ENCODE data around the gene FAM228A.

FAM228A gene

GRCh38 chr2:24225499-24226242, 50.8 kb downstream of the FAM228A start:
- H3K27me3 ChIP-seq (ENCODE audit: low read length): no peaks in the 10 kb centered on the region
- TF ChIP-seq EZH2phosphoT487 (conservative IDR thresholded peaks at IDR 0.05; ENCODE audit: low read length): no peak
- no peak for TF ChIP-seq CTCF (IDR thresholded peaks at IDR 0.05; ENCODE audit: insufficient read depth, low read length, poor library complexity, severe bottlenecking)
- H3K4me3 ChIP-seq (ENCODE audit: insufficient read depth, low read length, poor library complexity, severe bottlenecking): no peak overlapping the region
- H3K79me2 ChIP-seq (ENCODE audit: insufficient read depth, low read length): no peaks in the 10 kb centered on the region
- 0 out of 2 replicates have a peak, but pooled peaks cover 5% of the 10 kb centered on the region for H3F3A ChIP-seq (ENCODE audit: insufficient read depth)
- H3K27ac ChIP-seq (ENCODE audit: low read depth, low read length): no peak overlapping the region
- H2AFZ ChIP-seq (ENCODE audit: low read depth, low read length, severe bottlenecking): no peak overlapping the region
- no peak overlapping the region for H3K4me2 ChIP-seq (ENCODE audit: low read depth, low read length, poor library complexity, severe bottlenecking)
- H3K9me3 ChIP-seq (ENCODE audit: insufficient read depth, low read length): no peaks in the 10 kb centered on the region
- no peak overlapping the region for H3K9ac ChIP-seq (ENCODE audit: low read length)
- no peaks in the 10 kb centered on the region for H3K36me3 ChIP-seq (ENCODE audit: low read length)
- no peaks in the 10 kb centered on the region for H4K20me1 ChIP-seq (ENCODE audit: low read depth, low read length)
- H3K9me2 ChIP-seq (replicated peaks; ENCODE audit: insufficient read depth, low read length): no peaks in the 10 kb centered on the region

GRCh38 chr2:24228470-24228869, 53.6 kb downstream of the FAM228A start:
- Histone ChIP-seq H3K9me2 (replicated peaks; ENCODE audit: insufficient read depth, low read length) (no peaks in the 10 kb centered on the region), H3K36me3 (ENCODE audit: low read length) (no peaks in the 10 kb centered on the region), H4K20me1 (ENCODE audit: low read depth, low read length) (no peaks in the 10 kb centered on the region), H3K4me3 (ENCODE audit: insufficient read depth, low read length, poor library complexity, severe bottlenecking) (no peak overlapping the region), H3K27me3 (ENCODE audit: low read length) (no peaks in the 10 kb centered on the region), H3K4me2 (ENCODE audit: low read depth, low read length, poor library complexity, severe bottlenecking) (no peak overlapping the region), H3K9me3 (ENCODE audit: insufficient read depth, low read length) (no peaks in the 10 kb centered on the region), H2AFZ (ENCODE audit: low read depth, low read length, severe bottlenecking) (no peak overlapping the region), H3K9ac (ENCODE audit: low read length) (no peak overlapping the region), H3K79me2 (ENCODE audit: insufficient read depth, low read length) (no peaks in the 10 kb centered on the region), H3K27ac (ENCODE audit: low read depth, low read length) (no peak overlapping the region), H3F3A (ENCODE audit: insufficient read depth) (0 out of 2 replicates have a peak, but pooled peaks cover 5% of the 10 kb centered on the region)
- peak; percentile 35 for TF ChIP-seq CTCF (IDR thresholded peaks at IDR 0.05; ENCODE audit: insufficient read depth, low read length, poor library complexity, severe bottlenecking)
- TF ChIP-seq EZH2phosphoT487 (conservative IDR thresholded peaks at IDR 0.05; ENCODE audit: low read length): no peak

GRCh38 chr2:24231461-24231881, 56.6 kb downstream of the FAM228A start:
- Histone ChIP-seq H2AFZ (ENCODE audit: low read depth, low read length, severe bottlenecking) (no peak overlapping the region), H3K4me3 (ENCODE audit: insufficient read depth, low read length, poor library complexity, severe bottlenecking) (no peak overlapping the region), H3K4me2 (ENCODE audit: low read depth, low read length, poor library complexity, severe bottlenecking) (no peak overlapping the region), H3K9me3 (ENCODE audit: insufficient read depth, low read length) (no peaks in the 10 kb centered on the region), H3F3A (ENCODE audit: insufficient read depth) (0 out of 2 replicates have a peak, but pooled peaks cover 5% of the 10 kb centered on the region), H3K27ac (ENCODE audit: low read depth, low read length) (no peak overlapping the region), H3K9me2 (replicated peaks; ENCODE audit: insufficient read depth, low read length) (no peaks in the 10 kb centered on the region), H3K36me3 (ENCODE audit: low read length) (no peaks in the 10 kb centered on the region), H3K9ac (ENCODE audit: low read length) (no peak overlapping the region), H3K27me3 (ENCODE audit: low read length) (no peaks in the 10 kb centered on the region), H4K20me1 (ENCODE audit: low read depth, low read length) (no peaks in the 10 kb centered on the region), H3K79me2 (ENCODE audit: insufficient read depth, low read length) (no peaks in the 10 kb centered on the region)
- TF ChIP-seq EZH2phosphoT487 (conservative IDR thresholded peaks at IDR 0.05; ENCODE audit: low read length): no peak
- no peak for TF ChIP-seq CTCF (IDR thresholded peaks at IDR 0.05; ENCODE audit: insufficient read depth, low read length, poor library complexity, severe bottlenecking)

Data from SU-DHL-6 (cell line).